GM12875 (cell line): ENCODE measurements around the gene SPRR2E.

ENCODE experiments used
- H3K4me3 ChIP-seq: one replicate; pipeline ENCODE4 v1.5.1; 2011; ENCODE audit warnings: low read depth, low read length, control low read depth
- CTCF ChIP-seq: IDR thresholded peaks from 2 replicates; pipeline ENCODE4 v1.5.1; 2011; ENCODE audit warnings: low read depth, mild to moderate bottlenecking, control low read depth, inconsistent platforms, low read length, moderate library complexity, borderline replicate concordance; ENCODE audit not compliant: insufficient read depth

SPRR2E gene

GRCh38 chr1:153095764-153096163, 1.4 kb upstream of the SPRR2E start:
- no peak overlapping the region for H3K4me3 ChIP-seq
- no peak for TF ChIP-seq CTCF

GRCh38 chr1:153087652-153088051, 6.7 kb downstream of the SPRR2E start:
- H3K4me3 ChIP-seq = no peak overlapping the region
- TF ChIP-seq CTCF = no peak

GRCh38 chr1:153081736-153082135, 12.6 kb downstream of the SPRR2E start:
- no peak overlapping the region for H3K4me3 ChIP-seq
- TF ChIP-seq CTCF = no peak

GRCh38 chr1:153072806-153073726, 21.3 kb downstream of the SPRR2E start:
- TF ChIP-seq CTCF = no peak
- no peak overlapping the region for H3K4me3 ChIP-seq

- no peak within 1 kb of the TSS for H3K4me3 ChIP-seq
- TF ChIP-seq CTCF = no peak
Measured at GRCh38 chr1:153071511-153071910, 22.8 kb downstream of the SPRR2E start, which contains the start of gene SPRR2B. Gene SPRR2B (minus strand): TSS chr1:153071611. CDS start chr1:153070839, 772 bp downstream.

- no peak for TF ChIP-seq CTCF
Measured at GRCh38 chr1:153070243-153070642, 24.1 kb downstream of the SPRR2E start.

More at GRCh38 chr1:153070243-153070642, 24.1 kb downstream of the SPRR2E start:
- H3K4me3 ChIP-seq = no peak overlapping the region
